Stimulated activated CD8-positive, alpha-beta memory T cell treated with anti-CD3 and anti-CD28 coated beads, Interleukin-15, amount 100 ng/mL, for 1 hour (primary cell): ENCODE results near the gene JOSD1.
A peak's percentile ranks its signal among the peaks of the same experiment; 100 is the strongest.

Experiments
- DNase-seq: peaks from one replicate; pipeline ENCODE4 v3.0.0-alpha.2; 2020; ENCODE audit warnings: low read depth

The JOSD1 gene

DNA sequence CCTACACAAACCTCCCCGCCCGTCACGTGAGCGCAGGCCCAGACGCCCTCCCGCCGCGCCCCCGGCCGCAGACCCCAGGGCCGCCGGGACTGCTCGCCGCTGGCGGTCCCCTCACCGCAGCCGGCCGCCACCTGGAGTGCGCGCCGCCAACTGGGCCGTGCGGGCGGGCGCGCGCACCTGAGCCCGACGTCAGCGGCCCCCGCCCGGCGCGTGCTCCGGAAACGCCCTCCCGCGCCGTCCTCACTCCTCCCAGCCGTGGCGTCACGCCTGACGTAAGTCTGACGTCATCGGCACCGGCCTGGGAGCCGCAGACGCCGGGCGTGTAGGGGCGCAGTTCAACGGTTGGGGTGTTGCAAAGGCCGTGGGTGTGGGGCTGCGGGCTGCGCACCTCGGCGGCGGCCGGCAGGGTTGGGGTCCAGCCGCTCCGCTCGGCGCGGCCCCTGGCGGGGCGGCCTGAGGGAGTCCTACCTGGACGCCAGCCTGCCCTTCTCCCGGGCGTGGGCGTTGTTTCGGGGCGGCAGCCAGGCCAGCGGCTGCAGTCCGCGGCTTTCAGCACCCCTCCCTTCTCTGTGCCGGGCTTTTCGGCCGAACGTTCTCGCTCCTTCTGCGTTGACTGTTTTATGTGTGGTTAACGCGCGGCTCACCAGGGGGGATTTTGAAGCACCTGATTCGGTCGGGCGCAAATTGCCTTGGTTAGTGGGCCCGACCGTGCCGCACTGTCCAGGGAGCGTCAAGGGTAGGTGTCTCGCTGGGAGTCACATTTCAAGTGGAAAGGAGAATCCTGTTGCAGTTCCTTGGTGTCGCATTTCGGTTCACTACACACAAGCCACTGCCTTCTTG, at the start of gene JOSD1:
TSS of gene JOSD1 (minus strand) at position 155 of the 840 bp plus-strand sequence. CDS start 956 bp downstream, outside the sequence.
- peak; percentile 96 for DNase-seq

GRCh38 chr22:38750104-38750503, 49.4 kb upstream of the JOSD1 start:
- no peak for DNase-seq

DNA sequence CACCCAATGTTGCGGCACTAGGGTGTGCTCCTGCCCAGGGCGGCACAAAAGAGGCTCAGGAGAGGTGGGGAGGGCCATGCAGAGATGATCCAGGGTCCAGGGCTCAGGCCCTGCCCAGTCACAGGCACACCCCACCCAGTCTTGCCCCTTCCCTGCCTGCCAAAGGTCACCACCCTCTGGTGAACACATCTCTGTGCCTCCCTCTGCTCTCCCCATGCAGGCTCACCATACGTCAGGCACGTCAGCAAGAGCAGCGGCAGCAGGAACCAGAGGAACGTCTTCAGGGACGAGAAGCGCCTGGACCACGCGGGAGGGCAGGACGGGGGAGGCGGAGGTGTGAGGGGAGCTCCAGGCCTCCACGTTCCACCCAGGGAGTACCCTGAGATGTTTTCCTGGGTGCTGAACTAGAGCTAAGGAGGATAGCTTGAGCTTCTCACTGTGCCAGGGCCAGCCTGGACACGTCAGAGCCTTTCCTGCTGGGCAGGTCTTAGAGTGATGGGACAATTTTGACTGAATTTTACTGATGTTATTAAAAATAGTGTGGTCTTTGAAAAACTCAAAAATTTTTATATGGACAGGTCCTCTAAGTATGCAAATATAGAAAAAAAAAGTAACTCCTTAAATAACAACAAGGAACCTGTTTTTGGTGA, 47.9 kb upstream of the JOSD1 start:
- DNase-seq, result no peak

DNA sequence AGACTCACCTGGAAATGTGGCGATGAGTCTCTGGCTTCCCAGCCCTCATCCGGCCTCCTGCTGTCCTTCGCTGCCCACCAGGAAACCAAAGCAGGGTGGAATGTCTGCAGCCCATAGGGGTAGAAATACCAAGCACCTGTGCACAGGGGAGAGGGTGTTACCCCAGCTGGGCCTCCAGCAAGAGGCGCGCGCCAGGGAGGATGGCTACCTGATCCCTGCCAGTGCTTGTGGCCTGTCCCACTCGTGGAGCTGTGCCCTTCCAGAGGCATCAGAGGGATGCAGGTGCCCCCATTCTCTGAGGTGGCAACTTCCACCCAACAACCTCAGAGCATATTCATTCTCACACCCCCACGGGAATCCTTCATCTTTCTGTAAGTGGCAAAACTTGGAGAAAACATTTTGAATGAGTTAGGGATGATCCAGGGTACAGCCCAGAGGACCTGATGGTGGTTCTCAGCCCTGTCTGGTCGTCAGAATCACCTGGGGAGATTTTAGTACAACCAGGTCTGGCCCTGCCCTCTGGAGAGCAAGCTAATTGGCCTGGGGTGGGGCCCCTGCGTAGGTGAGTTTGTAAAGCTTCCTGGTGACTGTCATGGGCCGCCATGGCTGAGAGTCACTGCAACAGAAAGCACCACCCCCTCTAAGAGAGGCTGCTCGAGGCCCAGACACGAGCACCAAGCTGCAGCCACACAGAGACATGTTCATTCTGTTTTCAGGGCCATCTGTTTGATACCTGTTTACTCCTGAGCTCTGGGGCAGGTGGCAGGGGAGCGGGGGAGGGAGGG, 45.1 kb upstream of the JOSD1 start:
- DNase-seq, result no peak

DNA sequence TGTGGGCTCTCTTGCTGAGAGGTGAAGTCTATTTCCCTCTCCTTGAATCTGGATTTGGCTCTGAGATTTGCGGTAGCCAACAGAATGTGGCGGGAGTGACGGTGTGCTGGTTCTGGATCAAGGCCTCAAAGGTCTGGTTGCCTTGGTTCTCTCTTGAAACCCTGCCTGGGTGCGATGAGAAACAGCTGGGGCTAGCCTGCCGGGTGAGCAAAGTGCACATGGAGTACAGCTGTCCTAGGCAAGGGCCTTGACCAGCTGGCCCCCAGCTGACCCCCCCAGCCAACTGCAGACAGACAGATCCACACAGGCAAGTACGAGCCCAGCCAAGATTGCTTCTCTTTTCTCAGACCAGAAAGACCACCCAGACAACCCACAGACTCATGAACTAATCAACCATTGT, 44.2 kb upstream of the JOSD1 start:
- DNase-seq, result no peak

DNA sequence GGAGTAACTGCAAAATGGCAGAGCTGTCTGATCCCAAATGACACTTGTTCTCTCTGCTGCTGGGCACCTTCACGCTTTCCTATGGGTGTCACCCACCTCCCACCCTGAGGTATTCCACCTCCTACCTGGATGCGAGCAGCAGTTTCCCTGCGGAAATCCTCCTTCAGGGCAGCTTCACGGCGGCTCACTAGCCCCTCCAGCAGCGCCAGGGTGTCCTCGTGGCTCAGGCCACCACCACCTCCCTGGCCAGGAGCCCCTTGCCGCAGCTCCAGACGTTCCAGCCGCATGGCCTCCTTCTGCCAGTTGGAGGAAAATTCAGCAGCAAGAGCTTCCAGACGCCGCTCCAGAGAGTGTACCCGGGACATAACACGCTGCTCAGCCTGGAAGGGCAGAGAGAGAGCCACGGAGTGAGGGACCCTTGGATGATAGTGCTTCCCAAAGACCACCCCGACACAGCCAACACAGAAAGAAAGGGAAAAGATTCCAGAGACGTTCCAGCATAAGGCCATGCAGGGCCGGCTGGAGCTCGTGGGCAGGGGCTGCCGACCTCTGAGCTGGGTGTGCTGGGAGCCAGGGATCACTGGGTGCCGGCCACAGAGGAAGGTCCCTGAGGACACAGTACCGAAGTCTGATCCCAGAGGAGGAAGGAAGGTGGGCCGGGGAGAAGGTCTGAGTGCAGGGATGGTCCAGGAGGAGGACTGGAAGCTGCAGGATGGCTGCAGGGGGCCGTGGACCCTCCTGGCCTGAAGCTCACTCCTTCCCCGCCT, 41.6 kb upstream of the JOSD1 start:
- no peak for DNase-seq

GRCh38 chr22:38741576-38741975, 40.8 kb upstream of the JOSD1 start:
- DNase-seq, result no peak

- DNase-seq, result no peak
These were observed 40.4 kb upstream of the JOSD1 start for GRCh38 chr22:38741166-38741565.

DNA sequence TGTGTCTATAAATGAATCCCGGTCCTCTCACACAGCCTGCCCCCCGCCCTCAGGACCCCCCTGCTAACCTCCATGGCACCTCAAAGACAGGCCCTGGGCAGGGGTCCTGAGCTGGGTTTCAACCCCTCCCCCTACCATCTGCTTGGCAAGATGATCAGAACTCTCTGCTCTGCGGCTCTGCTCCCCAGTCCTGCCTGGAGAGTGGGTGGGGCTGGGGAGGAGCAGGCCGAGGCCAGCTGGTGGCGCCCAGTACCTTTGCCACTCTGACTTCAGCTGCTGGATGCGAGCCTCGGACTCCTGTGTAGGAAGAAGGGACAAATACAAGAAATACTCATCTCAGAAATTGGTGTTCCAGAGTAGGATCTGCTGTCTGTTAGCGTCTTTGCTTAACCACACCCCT, 40.0 kb upstream of the JOSD1 start:
- no peak for DNase-seq

GRCh38 chr22:38740116-38740723, 39.5 kb upstream of the JOSD1 start:
- DNase-seq, result no peak

DNA sequence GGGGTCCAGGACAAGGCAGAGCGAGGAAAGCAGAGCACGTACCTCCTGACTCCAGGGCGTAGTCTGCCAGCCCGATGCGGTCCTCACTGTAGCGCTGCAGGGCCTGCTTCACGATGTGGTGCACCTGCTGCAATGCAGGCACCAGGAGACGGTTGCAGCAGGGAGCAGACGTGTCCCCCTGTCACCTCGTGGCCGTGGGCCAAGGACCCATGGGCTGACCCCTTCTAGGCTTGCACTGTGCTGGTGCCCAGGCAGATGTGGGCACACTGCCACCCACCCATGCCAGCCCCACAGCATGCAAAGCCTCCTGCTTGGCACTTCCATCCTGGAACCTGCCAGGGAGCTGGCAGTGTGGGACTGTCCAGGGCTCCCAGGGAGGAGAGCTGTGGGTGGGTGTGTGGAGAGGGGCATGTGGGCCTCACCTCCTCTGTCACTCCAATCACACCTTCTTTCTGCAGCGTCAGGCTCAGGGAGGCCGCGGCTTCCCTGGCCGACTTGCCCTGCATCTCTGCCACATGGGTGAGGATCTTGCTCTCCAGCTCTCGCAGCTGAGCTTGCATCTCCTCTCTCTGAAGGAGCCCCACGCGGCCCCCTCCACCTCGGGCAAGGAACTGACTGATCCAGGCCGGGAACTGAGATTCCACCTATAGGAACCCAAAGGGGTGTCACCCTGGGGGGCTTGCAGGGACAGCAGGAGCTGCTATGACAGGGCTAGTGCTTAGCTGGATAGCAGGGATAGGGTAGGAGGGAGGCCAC, 38.7 kb upstream of the JOSD1 start:
- DNase-seq, result no peak

- DNase-seq, result no peak
These were observed 37.8 kb upstream of the JOSD1 start for GRCh38 chr22:38738475-38739070.

GRCh38 chr22:38737302-38738060, 36.7 kb upstream of the JOSD1 start:
- DNase-seq, result no peak

DNA sequence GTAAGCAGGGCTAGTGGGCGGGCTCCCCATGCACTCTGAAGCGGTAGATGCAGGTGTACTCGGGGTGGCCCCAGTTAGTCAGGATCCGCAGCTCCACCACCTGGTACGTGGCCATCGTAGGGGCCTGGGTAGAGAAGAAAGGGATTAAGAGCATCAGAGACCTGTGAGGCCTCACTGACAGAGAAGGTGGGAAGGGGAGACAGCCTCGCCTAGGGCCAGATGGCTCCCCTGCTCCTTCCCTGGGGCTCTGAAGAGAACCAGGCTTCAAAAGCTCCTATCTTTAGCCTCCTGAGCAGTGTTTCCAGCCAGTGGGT, 35.5 kb upstream of the JOSD1 start:
- DNase-seq, result no peak

DNA sequence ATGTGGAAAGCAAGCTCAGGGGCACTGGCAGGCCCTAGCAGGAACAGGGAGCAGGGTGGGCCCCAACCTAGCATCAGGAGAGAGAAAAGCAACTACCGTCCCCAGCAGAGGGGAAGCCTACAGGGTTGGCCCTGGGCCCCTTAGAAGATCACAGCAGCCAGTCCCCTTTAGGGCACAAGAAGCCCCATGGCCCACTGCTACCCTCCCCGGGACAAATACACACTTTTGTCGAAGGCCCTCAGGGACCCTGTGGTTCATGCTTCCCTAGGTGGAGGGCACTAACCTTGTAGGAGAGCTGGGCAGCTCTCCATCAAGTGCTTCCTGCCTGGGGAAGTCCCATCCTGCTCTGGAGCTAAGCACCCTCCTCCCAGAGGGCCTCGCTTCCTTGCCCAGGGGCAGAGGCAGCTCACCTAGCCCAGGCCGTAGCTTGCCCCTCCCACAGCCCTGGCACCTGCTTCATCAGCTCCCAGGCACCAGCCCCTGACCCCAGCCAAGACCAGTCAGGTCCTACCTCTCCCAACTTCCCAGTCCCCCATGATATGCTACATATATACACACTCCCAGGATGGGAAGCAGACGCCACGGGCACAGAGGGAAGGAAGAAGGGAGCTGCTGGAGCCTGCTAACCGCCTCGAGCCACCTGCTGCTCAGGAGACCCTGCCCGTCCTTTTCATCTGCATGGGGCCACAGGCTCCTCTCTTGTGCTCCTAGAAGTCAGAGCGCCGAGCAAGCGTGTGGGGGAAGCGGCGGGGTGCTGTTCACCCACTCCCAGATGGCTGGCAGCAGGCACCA, 34.9 kb upstream of the JOSD1 start:
- DNase-seq, result no peak

DNA sequence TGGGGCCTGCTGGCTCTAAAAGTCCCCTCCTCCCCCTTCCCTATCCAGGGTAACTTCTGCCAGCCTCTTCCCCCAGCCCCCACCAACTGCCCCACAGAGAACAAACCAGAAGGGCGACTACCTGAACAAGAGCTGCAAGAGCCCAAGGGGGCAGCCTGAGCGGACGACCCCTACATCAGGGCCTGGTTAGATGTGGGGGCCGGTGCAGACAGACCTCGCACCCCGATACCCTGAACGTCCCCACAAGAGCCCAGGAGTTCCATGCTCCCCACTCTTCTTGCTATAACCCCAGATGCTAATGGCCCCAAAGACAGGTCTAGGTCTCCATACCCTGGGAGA, 34.4 kb upstream of the JOSD1 start:
- DNase-seq, result no peak

DNA sequence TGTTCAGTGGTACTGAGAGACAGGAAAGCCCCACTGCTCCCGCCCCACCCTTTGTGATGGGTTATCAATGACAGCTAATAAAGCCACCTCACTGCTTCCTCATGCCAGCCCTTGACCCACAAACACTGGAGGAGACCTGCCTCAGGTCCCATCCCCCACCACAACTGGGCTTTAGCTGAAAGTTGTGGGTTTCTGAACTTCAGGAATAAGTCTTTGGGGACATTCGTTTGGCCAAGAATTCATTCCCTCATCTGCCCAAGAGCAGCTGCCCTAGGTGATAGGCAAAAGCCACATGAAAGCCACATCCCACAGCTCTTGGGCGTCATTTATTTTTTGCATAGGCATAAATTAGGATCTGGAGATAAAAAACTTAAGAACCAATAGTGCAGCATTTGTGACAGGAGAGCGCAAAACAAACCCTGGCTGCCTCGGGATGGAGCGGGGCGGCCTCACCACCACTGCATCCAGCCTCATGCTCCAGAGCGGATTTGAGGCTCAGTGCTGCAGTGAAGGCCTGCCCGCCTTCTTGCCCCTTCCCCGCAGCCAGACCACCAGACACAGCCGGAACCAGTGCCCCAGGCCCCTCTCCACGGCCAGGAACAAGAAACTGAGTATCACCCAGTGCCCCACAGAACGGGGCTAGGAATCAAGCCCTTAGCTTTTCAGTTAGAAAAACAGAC, 33.8 kb upstream of the JOSD1 start:
- no peak for DNase-seq

GRCh38 chr22:38733724-38734381, 33.1 kb upstream of the JOSD1 start:
- DNase-seq, result no peak
